Measurements from ENCODE around the gene ELMO3.

GRCh38 chr16:67199808-67200198 is 872 bp downstream of the ELMO3 start:
- TF ChIP-seq CTCF (IDR thresholded peaks at IDR 0.05; ENCODE audit: insufficient read depth, low read length) = no peak
- no peak for TF ChIP-seq SPI1 (IDR thresholded peaks at IDR 0.05; ENCODE audit: borderline replicate concordance, low read depth)

Measured in HL-60 (cell line).